Muscle layer of duodenum (tissue), 2 donors: ENCODE measurements around the gene DENND2D.

ENCODE experiments used
- H3K27ac ChIP-seq: one replicate; pipeline ENCODE4 v1.7.0; 2013; ENCODE audit warnings: mild to moderate bottlenecking, low read length
- H3K27me3 ChIP-seq: one replicate; pipeline ENCODE4 v1.7.0; 2013; ENCODE audit warnings: low read depth, mild to moderate bottlenecking, control low read depth, low read length
- H3K36me3 ChIP-seq, 2 donors: one replicate each; pipeline ENCODE4 v1.7.0; 2013; ENCODE audit warnings: low read length in 2 of 2, control low read depth in 1 of 2, mild to moderate bottlenecking in 1 of 2; ENCODE audit not compliant: insufficient read depth in 2 of 2, control insufficient read depth in 1 of 2
- H3K4me1 ChIP-seq, 2 donors: one replicate each; pipeline ENCODE4 v1.7.0; 2013; ENCODE audit warnings: low read length in 2 of 2, mild to moderate bottlenecking in 2 of 2, control low read depth in 1 of 2, moderate library complexity in 1 of 2; ENCODE audit not compliant: insufficient read depth in 2 of 2, control insufficient read depth in 1 of 2
- H3K4me3 ChIP-seq, 2 donors: one replicate each; pipeline ENCODE4 v1.7.0; 2013; ENCODE audit warnings: low read length in 2 of 2, low read depth in 1 of 2, mild to moderate bottlenecking in 1 of 2
- H3K9me3 ChIP-seq, 2 donors: one replicate each; pipeline ENCODE4 v1.7.0; 2013; ENCODE audit warnings: low read length in 2 of 2, control low read depth in 1 of 2, mild to moderate bottlenecking in 1 of 2; ENCODE audit not compliant: control insufficient read depth in 1 of 2
- donor health status: healthy.

Gene DENND2D

GRCh38 chr1:111162488-111162880 lies 38.0 kb downstream of the DENND2D start:
- H3K36me3 ChIP-seq: peaks cover 20 to 21% of the 10 kb centered on the region in 2 donors
- no peaks in the 10 kb centered on the region for H3K27me3 ChIP-seq
- no peaks in the 10 kb centered on the region for H3K9me3 ChIP-seq
- no peaks in the 10 kb centered on the region for H3K4me1 ChIP-seq
- H3K4me3 ChIP-seq: no peak overlapping the region
- no peak overlapping the region for H3K27ac ChIP-seq

- no peak overlapping the region for H3K4me3 ChIP-seq
- H3K36me3 ChIP-seq: peaks cover 20 to 23% of the 10 kb centered on the region in 2 donors
- H3K27me3 ChIP-seq: no peaks in the 10 kb centered on the region
- H3K9me3 ChIP-seq: no peaks in the 10 kb centered on the region
- H3K4me1 ChIP-seq: no peaks in the 10 kb centered on the region
- H3K27ac ChIP-seq: no peak overlapping the region
Observed at GRCh38 chr1:111161843-111162487, 38.5 kb downstream of the DENND2D start.

- H3K36me3 ChIP-seq: peaks cover 21 to 26% of the 10 kb centered on the region in 2 donors
- no peak overlapping the region for H3K27ac ChIP-seq
- no peaks in the 10 kb centered on the region for H3K9me3 ChIP-seq
- H3K4me1 ChIP-seq: no peaks in the 10 kb centered on the region
- no peak overlapping the region for H3K4me3 ChIP-seq
- H3K27me3 ChIP-seq: no peaks in the 10 kb centered on the region
Observed at GRCh38 chr1:111157431-111157830, 43.0 kb downstream of the DENND2D start.

GRCh38 chr1:111154021-111154999 lies 46.1 kb downstream of the DENND2D start:
- Histone ChIP-seq H3K27me3 (no peaks in the 10 kb centered on the region), H3K36me3 (peaks cover 15 to 22% of the 10 kb centered on the region in 2 donors), H3K4me1 (no peaks in the 10 kb centered on the region), H3K9me3 (no peaks in the 10 kb centered on the region), H3K27ac (no peak overlapping the region), H3K4me3 (no peak overlapping the region)

- no peaks in the 10 kb centered on the region for H3K4me1 ChIP-seq
- H3K27me3 ChIP-seq: no peaks in the 10 kb centered on the region
- no peak overlapping the region for H3K4me3 ChIP-seq
- H3K27ac ChIP-seq: no peak overlapping the region
- peaks cover 19 to 36% of the 10 kb centered on the region in 2 donors for H3K36me3 ChIP-seq
- H3K9me3 ChIP-seq: no peaks in the 10 kb centered on the region
Observed at GRCh38 chr1:111151838-111152237, 48.6 kb downstream of the DENND2D start.

- Histone ChIP-seq H3K27me3 (no peaks in the 10 kb centered on the region), H3K27ac (no peak overlapping the region), H3K4me1 (no peaks in the 10 kb centered on the region), H3K9me3 (no peaks in the 10 kb centered on the region), H3K4me3 (no peak overlapping the region), H3K36me3 (peaks cover 16 to 31% of the 10 kb centered on the region in 2 donors)
Observed at GRCh38 chr1:111148376-111148881, 52.0 kb downstream of the DENND2D start.

- peaks cover 15 to 27% of the 10 kb centered on the region in 2 donors for H3K36me3 ChIP-seq
- peaks cover 0 to 2% of the 10 kb centered on the region in 2 donors for H3K4me1 ChIP-seq
- no peaks in the 10 kb centered on the region for H3K9me3 ChIP-seq
- H3K4me3 ChIP-seq: no peak overlapping the region
- no peaks in the 10 kb centered on the region for H3K27me3 ChIP-seq
- H3K27ac ChIP-seq: no peak overlapping the region
Observed at GRCh38 chr1:111147948-111148347, 52.5 kb downstream of the DENND2D start.

- peaks cover 15 to 25% of the 10 kb centered on the region in 2 donors for H3K36me3 ChIP-seq
- H3K27ac ChIP-seq: no peak overlapping the region
- no peaks in the 10 kb centered on the region for H3K9me3 ChIP-seq
- H3K4me3 ChIP-seq: no peak overlapping the region
- H3K4me1 ChIP-seq: peaks cover 0 to 20% of the 10 kb centered on the region in 2 donors
- H3K27me3 ChIP-seq: no peaks in the 10 kb centered on the region
Observed at GRCh38 chr1:111145963-111146768, 54.3 kb downstream of the DENND2D start.

- Histone ChIP-seq H3K36me3 (peaks cover 15 to 25% of the 10 kb centered on the region in 2 donors), H3K9me3 (no peaks in the 10 kb centered on the region), H3K4me3 (no peak overlapping the region), H3K27me3 (no peaks in the 10 kb centered on the region), H3K27ac (no peak overlapping the region), H3K4me1 (peaks cover 0 to 26% of the 10 kb centered on the region in 2 donors)
Observed at GRCh38 chr1:111145542-111145941, 54.9 kb downstream of the DENND2D start.

- no peak overlapping the region for H3K27ac ChIP-seq
- H3K9me3 ChIP-seq: no peaks in the 10 kb centered on the region
- H3K27me3 ChIP-seq: no peaks in the 10 kb centered on the region
- peaks cover 0 to 39% of the 10 kb centered on the region in 2 donors for H3K4me1 ChIP-seq
- H3K36me3 ChIP-seq: no peaks in the 10 kb centered on the region
- no peak overlapping the region for H3K4me3 ChIP-seq
Observed at GRCh38 chr1:111142356-111142975, 58.0 kb downstream of the DENND2D start.
